Natural killer cell (primary cell): ENCODE results near the gene MMP17. TPM values are rescaled to one million over a fixed set of nuclear protein-coding genes. Genes with fewer than 3 reads are reported as not detected.

ENCODE experiments used
- ATAC-seq, 3 donors: fragments of 150-1000 bp in 2 of 3; fragments of 200-7000 bp in 1 of 3; cut with Tn5 transposase; 1 replicate in 1 of 3; 2 replicates in 2 of 3; pipeline ENCODE4 v1.10.0; 2021; ENCODE audit warnings: mild to moderate bottlenecking in 2 of 3, moderate library complexity in 2 of 3
- DNase-seq, 2 donors: peaks; one replicate each; pipeline versions ENCODE4 v3.0.0 to v3.0.0-alpha.2; 2013 to 2021; ENCODE audit warnings: mixed read lengths in 1 of 2
- H3K27ac ChIP-seq: one replicate; pipeline ENCODE4 v1.5.1; 2013; ENCODE audit warnings: mild to moderate bottlenecking, low read length
- H3K27me3 ChIP-seq: one replicate; pipeline ENCODE4 v1.6.1; 2013; ENCODE audit warnings: low read length; ENCODE audit not compliant: control insufficient read depth, insufficient read depth
- H3K36me3 ChIP-seq: one replicate; pipeline ENCODE4 v1.6.1; 2013; ENCODE audit warnings: low read length; ENCODE audit not compliant: control insufficient read depth, insufficient read depth
- H3K4me1 ChIP-seq: one replicate; pipeline ENCODE4 v1.6.1; 2013; ENCODE audit warnings: low read length; ENCODE audit not compliant: control insufficient read depth, insufficient read depth
- H3K4me3 ChIP-seq: one replicate; pipeline ENCODE4 v1.5.1; 2013; ENCODE audit warnings: low read length
- H3K9me3 ChIP-seq: one replicate; pipeline ENCODE4 v1.6.1; 2013; ENCODE audit warnings: low read length; ENCODE audit not compliant: control insufficient read depth, insufficient read depth
- H3K27ac Mint-ChIP-seq, 2 donors: one replicate each; pipeline ENCODE4 v1.8.0; 2022; ENCODE audit warnings: mild to moderate bottlenecking in 2 of 2, mixed read lengths in 2 of 2, moderate library complexity in 1 of 2
- H3K27me3 Mint-ChIP-seq, 2 donors: one replicate each; pipeline ENCODE4 v1.8.0; 2022; ENCODE audit warnings: low read depth in 2 of 2, mixed read lengths in 2 of 2
- H3K36me3 Mint-ChIP-seq: one replicate; pipeline ENCODE4 v1.8.0; 2022; ENCODE audit warnings: mixed read lengths
- H3K4me1 Mint-ChIP-seq, 2 donors: one replicate each; pipeline ENCODE4 v1.8.0; 2022; ENCODE audit warnings: mixed read lengths in 2 of 2
- H3K4me3 Mint-ChIP-seq: one replicate; pipeline ENCODE4 v1.8.0; 2022; ENCODE audit warnings: mild to moderate bottlenecking, moderate library complexity, mixed read lengths
- H3K9me3 Mint-ChIP-seq, 2 donors: one replicate each; pipeline ENCODE4 v1.8.0; 2022; ENCODE audit warnings: mixed read lengths in 2 of 2
- CTCF ChIP-seq: fragments of 200-600 bp; IDR thresholded peaks from one replicate; pipeline ENCODE4 v1.8.0; 2022; ENCODE audit warnings: antibody characterized with exemption
- WGBS: methylation state at CpG from one replicate; pipeline ENCODE4 v1.1.7; 2013; ENCODE audit warnings: missing lambda C conversion rate; ENCODE audit not compliant: insufficient coverage; 5-methylcytosine and 5-hydroxymethylcytosine counted together
- intact Hi-C: fragments of 100-400 bp; cut with micrococcal nuclease; formaldehyde crosslinking; loops from one replicate; pipeline ENCODE4 v1.14.2; 2022
- total RNA-seq, 4 donors: library from RNA; stranded (reverse); fragments of 120-200 nt in 1 of 4; gene quantifications; one replicate each; pipeline versions ENCODE4 v1.2.3 to v1.2.4, GENCODE V29; 2013 to 2022

MMP17 gene
- total RNA-seq, 3 donors from 2014 or later (not counting 1 experiment from before 2014, with no cell fraction given), result 1.6 to 2.0 (median 1.7) TPM

- no peak overlapping the region for H3K4me3 ChIP-seq
- 87% methylated on average over 16 of the region's 16 CpGs for WGBS
- peaks cover 9% of the 10 kb centered on the region for H3K4me1 ChIP-seq
- no peaks in the 10 kb centered on the region for H3K9me3 ChIP-seq
- H3K27me3 ChIP-seq, result no peaks in the 10 kb centered on the region
- no peak for TF ChIP-seq CTCF
- intact Hi-C loops, result no loop called here
- Mint-ChIP-seq H3K9me3 (no peaks in the 10 kb centered on the region), H3K27ac (no peak overlapping the region), H3K4me3 (no peak overlapping the region), H3K4me1 (peaks cover 0 to under 1% of the 10 kb centered on the region in 2 donors), H3K36me3 (no peaks in the 10 kb centered on the region), H3K27me3 (peaks cover 0 to 5% of the 10 kb centered on the region in 2 donors)
- DNase-seq (no peak), ATAC-seq (no peak)
- H3K27ac ChIP-seq, result no peak overlapping the region
- no peaks in the 10 kb centered on the region for H3K36me3 ChIP-seq
Observed at GRCh38 chr12:131854861-131855476, 26.8 kb downstream of the MMP17 start.

- no peak overlapping the region for H3K4me3 ChIP-seq
- H3K27me3 ChIP-seq, result no peaks in the 10 kb centered on the region
- no peak for TF ChIP-seq CTCF
- H3K4me1 ChIP-seq, result peaks cover 11% of the 10 kb centered on the region
- no peaks in the 10 kb centered on the region for H3K36me3 ChIP-seq
- intact Hi-C loops, result no loop called here
- 74% methylated on average over 30 of the region's 30 CpGs for WGBS
- Mint-ChIP-seq H3K36me3 (no peaks in the 10 kb centered on the region), H3K9me3 (no peaks in the 10 kb centered on the region), H3K4me1 (peaks cover 4 to 6% of the 10 kb centered on the region in 2 donors), H3K27ac (no peak overlapping the region), H3K27me3 (peaks cover 0 to 5% of the 10 kb centered on the region in 2 donors), H3K4me3 (no peak overlapping the region)
- H3K9me3 ChIP-seq, result no peaks in the 10 kb centered on the region
- ATAC-seq (no peak), DNase-seq (no peak)
- no peak overlapping the region for H3K27ac ChIP-seq
Observed at GRCh38 chr12:131855521-131856142, 27.4 kb downstream of the MMP17 start.

GRCh38 chr12:131856366-131857097, 28.3 kb downstream of the MMP17 start:
- peaks cover 6 to 12% of the 10 kb centered on the region in 2 donors for H3K4me1 Mint-ChIP-seq
- Histone ChIP-seq H3K4me1 (peaks cover 15% of the 10 kb centered on the region), H3K27ac (no peak overlapping the region), H3K9me3 (no peaks in the 10 kb centered on the region), H3K4me3 (no peak overlapping the region), H3K36me3 (no peaks in the 10 kb centered on the region), H3K27me3 (no peaks in the 10 kb centered on the region)
- H3K27me3 Mint-ChIP-seq, result peaks cover 0 to 5% of the 10 kb centered on the region in 2 donors
- ATAC-seq (no peak), DNase-seq (no peak)
- intact Hi-C loops, result no loop called here
- H3K9me3 Mint-ChIP-seq, result no peaks in the 10 kb centered on the region
- no peaks in the 10 kb centered on the region for H3K36me3 Mint-ChIP-seq
- no peak overlapping the region for H3K4me3 Mint-ChIP-seq
- no peak overlapping the region for H3K27ac Mint-ChIP-seq
- 92% methylated on average over 10 of the region's 10 CpGs for WGBS
- no peak for TF ChIP-seq CTCF
